ENCODE measurements around the gene NTRK2. TPM values are rescaled to one million over a fixed set of nuclear protein-coding genes. Genes with fewer than 3 reads are reported as not detected.
"Not testable (repeated sequence)": the region's sequence is repeated elsewhere in the genome, so short reads cannot be mapped to it uniquely, and the experiment has no call there.

Gene NTRK2
- total RNA-seq, 2 experiments from 2014 or later, result not detected

- ATAC-seq (ENCODE audit: low read depth); H3K9me3 Mint-ChIP-seq; H3K4me3 Mint-ChIP-seq; H3K36me3 Mint-ChIP-seq; H3K4me1 Mint-ChIP-seq; H3K27me3 Mint-ChIP-seq; DNase-seq; H3K27ac Mint-ChIP-seq; POLR2A ChIA-PET: not testable (repeated sequence)
Measured at GRCh38 chr9:85069421-85069820, 399.9 kb downstream of the NTRK2 start.
